LHCN-M2 (cell line): ENCODE data around the gene SGCE. TPM values are rescaled to one million over a fixed set of nuclear protein-coding genes. Genes with fewer than 3 reads are reported as not detected.
"Not testable (repeated sequence)": the region's sequence is repeated elsewhere in the genome, so short reads cannot be mapped to it uniquely, and the experiment has no call there.

Source experiments
- DNase-seq: peaks from one replicate; pipeline ENCODE4 v3.0.0-alpha.2; 2012; ENCODE audit warnings: low read depth
- polyA plus RNA-seq: library from polyadenylated mRNA; unstranded; fragments of >200 nt; gene quantifications from one replicate; pipeline ENCODE4 v1.2.1, GENCODE V29; 2012; ENCODE audit warnings: missing spikeins
- total RNA-seq: library from RNA; depleted of rRNA; stranded (reverse); fragments of >200 nt; gene quantifications from 2 replicates; pipeline ENCODE4 v1.2.3, GENCODE V29; 2014; rRNA removed

Gene SGCE
- total RNA-seq: 92.1 and 138 TPM in 2 replicates
- 40.2 TPM for polyA plus RNA-seq

GRCh38 chr7:94655848-94656657 is at the start of gene SGCE:
SGCE (minus strand) TSS chr7:94656133; CDS start chr7:94656098, 35 bp downstream.
- DNase-seq: peak; percentile 86

- DNase-seq: not testable (repeated sequence)
These were observed 49.5 kb upstream of the SGCE start for GRCh38 chr7:94705155-94706021.

- peak; percentile 64 for DNase-seq
These were observed 45.6 kb upstream of the SGCE start for GRCh38 chr7:94701555-94701973.

GRCh38 chr7:94700926-94701554 is 45.1 kb upstream of the SGCE start:
- DNase-seq: peak; percentile 46

GRCh38 chr7:94698275-94698674 is 42.3 kb upstream of the SGCE start:
- peak; percentile 96 for DNase-seq

GRCh38 chr7:94697035-94697974 is 41.4 kb upstream of the SGCE start:
- peak; percentile 99 for DNase-seq

- DNase-seq: no peak
These were observed 31.9 kb upstream of the SGCE start for GRCh38 chr7:94687810-94688209.

- DNase-seq: no peak
These were observed 31.1 kb upstream of the SGCE start for GRCh38 chr7:94687076-94687475.

- no peak for DNase-seq
These were observed 27.1 kb upstream of the SGCE start for GRCh38 chr7:94683066-94683465.

GRCh38 chr7:94679358-94679757 is 23.4 kb upstream of the SGCE start:
- DNase-seq: no peak

GRCh38 chr7:94676431-94676830 is 20.5 kb upstream of the SGCE start:
- DNase-seq: peak; percentile 92

GRCh38 chr7:94675356-94675755 is 19.4 kb upstream of the SGCE start:
- peak; percentile 39 for DNase-seq

- no peak for DNase-seq
These were observed 15.7 kb upstream of the SGCE start for GRCh38 chr7:94671444-94672235.

GRCh38 chr7:94669773-94670495 is 14.0 kb upstream of the SGCE start:
- DNase-seq: no peak

GRCh38 chr7:94666879-94667587 is 11.1 kb upstream of the SGCE start:
- no peak for DNase-seq

GRCh38 chr7:94665426-94665825 is 9.5 kb upstream of the SGCE start:
- no peak for DNase-seq

GRCh38 chr7:94664023-94664422 is 8.1 kb upstream of the SGCE start:
- DNase-seq: no peak

GRCh38 chr7:94662548-94662947 is 6.6 kb upstream of the SGCE start:
- peak; percentile 24 for DNase-seq

GRCh38 chr7:94660006-94660405 is 4.1 kb upstream of the SGCE start:
- no peak for DNase-seq
